ACHN (cell line): ENCODE results near the gene SNAI3.

Source experiments
- DNase-seq: peaks from one replicate; pipeline ENCODE4 v3.0.0-alpha.2; 2015
- in situ Hi-C: cut with HindIII; loops from 2 replicates; pipeline ENCODE4 v1.10.0; 2017; ENCODE audit warnings: low sequenced_read_pairs, low pct_ligation_motif_present, low pct_unique_long_range_greater_than_20kb

The SNAI3 gene

GRCh38 chr16:88686439-88687253 is at the start of gene SNAI3:
SNAI3 (minus strand) TSS chr16:88686507; CDS start chr16:88686406, 101 bp downstream.
- peak; percentile 85 for DNase-seq
- in situ Hi-C loops: no loop called here

DNA sequence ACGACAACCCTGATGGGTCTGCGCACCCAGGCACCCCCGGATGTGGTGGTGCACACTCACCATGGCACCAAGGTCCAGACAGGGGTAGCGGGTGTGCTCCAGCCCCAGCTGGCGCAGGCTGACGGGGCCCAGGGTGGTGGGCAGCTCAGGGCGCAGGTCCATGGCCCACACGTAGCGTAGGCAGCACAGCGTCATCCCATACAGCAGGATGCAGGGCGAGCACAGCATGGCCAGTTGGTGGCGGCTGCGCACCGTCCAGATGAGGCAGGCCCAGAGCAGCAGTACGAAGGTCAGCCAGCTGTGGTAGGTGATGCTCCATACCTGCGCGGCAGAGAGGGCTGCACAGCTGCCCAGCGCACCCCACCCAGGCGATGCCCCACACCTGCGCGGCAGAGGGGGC is 49.8 kb upstream of the SNAI3 start:
- in situ Hi-C loops: no loop called here
- DNase-seq: no peak

DNA sequence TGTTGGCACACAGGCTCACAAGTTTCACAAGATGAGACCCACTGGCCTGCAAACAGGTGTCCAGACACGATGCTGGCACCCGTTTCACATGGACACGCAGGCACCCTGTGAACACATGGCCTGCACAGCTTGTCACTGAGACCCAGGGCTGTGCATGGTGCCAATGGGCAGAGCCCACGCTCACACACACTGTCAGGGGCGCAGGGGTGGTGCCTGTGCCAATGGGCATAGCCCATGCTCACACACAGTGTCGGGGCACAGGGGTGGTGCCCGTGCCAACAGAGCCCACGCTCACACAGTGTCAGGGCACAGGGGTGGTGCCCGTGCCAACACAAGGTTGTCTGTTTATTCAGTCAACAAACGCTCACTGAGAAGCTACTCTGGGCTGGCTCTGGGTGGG is 49.3 kb upstream of the SNAI3 start:
- in situ Hi-C loops: no loop called here

GRCh38 chr16:88735121-88735520 is 48.8 kb upstream of the SNAI3 start:
- in situ Hi-C loops: no loop called here

More for the DNA sequence above, 49.3 kb upstream of the SNAI3 start:
- DNase-seq: no peak

GRCh38 chr16:88734361-88734728 is 48.0 kb upstream of the SNAI3 start:
- no peak for DNase-seq
- in situ Hi-C loops: no loop called here

More at GRCh38 chr16:88735121-88735520, 48.8 kb upstream of the SNAI3 start:
- no peak for DNase-seq

GRCh38 chr16:88733630-88734360 is 47.5 kb upstream of the SNAI3 start:
- no peak for DNase-seq
- in situ Hi-C loops: no loop called here

DNA sequence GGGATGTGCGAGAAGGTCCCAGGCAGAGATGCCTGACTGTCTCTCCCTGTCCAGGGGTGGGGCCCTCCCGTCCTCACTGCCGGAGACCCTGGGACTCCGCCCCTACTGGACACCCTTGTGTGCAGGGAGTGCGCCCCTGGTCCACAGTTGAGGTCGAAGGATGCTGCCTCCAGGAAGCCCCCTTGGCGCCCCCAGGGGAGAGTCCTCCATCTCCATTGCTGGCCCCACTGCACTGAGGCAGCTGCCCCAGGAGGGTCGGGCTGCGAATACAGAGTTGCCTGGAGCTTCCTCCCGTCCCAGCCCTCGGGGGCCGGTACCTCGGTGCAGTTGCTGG is 46.6 kb upstream of the SNAI3 start:
- in situ Hi-C loops: no loop called here

GRCh38 chr16:88732172-88732960 is 46.1 kb upstream of the SNAI3 start:
- in situ Hi-C loops: no loop called here
- DNase-seq: no peak

More for the DNA sequence above, 46.6 kb upstream of the SNAI3 start:
- no peak for DNase-seq

GRCh38 chr16:88731699-88732098 is 45.4 kb upstream of the SNAI3 start:
- DNase-seq: no peak
- in situ Hi-C loops: no loop called here

GRCh38 chr16:88730632-88731607 is 44.6 kb upstream of the SNAI3 start:
- no peak for DNase-seq
- in situ Hi-C loops: no loop called here

GRCh38 chr16:88727871-88728270 is 41.6 kb upstream of the SNAI3 start:
- no peak for DNase-seq
- in situ Hi-C loops: no loop called here

DNA sequence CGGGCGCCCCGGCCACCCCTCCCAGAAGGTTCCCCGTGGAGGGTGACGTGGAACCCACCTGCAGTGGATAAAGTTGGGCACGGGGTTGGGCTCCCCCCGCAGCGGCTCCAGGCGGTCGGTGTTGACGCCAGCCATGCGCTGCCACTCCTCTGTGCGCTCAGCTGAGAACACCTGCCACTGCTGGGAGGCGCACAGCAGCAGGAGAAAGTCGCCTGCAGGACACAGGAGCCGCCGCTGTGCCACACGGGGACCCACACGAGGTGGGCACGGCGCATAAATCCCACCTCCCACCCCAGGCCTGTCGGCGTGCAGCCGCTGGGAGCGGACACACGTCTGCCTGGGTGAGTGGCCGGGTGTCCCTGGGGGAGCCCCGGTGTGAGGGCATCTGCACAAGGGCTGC is 40.7 kb upstream of the SNAI3 start:
- in situ Hi-C loops: no loop called here

GRCh38 chr16:88726408-88726749 is 40.1 kb upstream of the SNAI3 start:
- DNase-seq: no peak
- in situ Hi-C loops: no loop called here

More for the DNA sequence above, 40.7 kb upstream of the SNAI3 start:
- DNase-seq: no peak

DNA sequence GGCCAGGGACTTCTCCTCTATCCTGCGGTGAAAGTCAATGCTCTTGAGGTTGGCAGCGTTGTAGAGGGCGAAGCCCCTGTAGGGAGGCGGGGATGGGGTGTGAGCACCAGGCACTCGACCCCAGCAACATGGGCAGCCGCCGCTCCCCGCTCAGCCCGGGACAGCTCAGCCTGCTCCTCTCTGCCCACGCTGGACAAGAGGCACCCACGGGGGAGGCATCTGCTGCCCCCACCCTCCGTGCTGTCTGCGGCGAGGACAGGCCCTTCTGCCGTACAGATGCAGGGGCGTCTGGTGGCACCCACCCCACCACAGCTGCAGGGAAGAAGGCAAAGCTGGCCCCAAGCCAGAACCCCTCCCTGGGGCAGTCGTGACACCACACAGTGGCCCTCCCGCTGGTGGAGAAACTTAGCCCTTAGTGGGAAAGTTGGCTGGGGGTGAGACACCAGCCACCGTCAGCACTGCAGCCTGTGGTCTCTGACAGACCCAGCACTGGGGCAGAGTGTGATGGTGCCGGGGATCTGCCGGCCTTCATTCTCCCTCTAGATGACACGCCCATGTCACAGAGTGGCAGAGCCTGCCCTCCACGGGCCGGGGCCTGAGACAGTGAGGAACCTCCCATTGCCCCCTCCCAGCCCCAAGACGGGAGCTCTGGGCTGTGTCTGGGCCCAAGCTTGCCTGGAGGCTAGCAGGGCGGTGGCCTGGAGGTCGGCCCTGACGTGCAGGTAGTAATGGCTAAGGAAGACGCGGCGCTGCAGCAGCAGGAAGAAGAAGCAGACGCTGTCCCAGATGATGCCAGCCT is 39.5 kb upstream of the SNAI3 start:
- DNase-seq: no peak
- in situ Hi-C loops: no loop called here

DNA sequence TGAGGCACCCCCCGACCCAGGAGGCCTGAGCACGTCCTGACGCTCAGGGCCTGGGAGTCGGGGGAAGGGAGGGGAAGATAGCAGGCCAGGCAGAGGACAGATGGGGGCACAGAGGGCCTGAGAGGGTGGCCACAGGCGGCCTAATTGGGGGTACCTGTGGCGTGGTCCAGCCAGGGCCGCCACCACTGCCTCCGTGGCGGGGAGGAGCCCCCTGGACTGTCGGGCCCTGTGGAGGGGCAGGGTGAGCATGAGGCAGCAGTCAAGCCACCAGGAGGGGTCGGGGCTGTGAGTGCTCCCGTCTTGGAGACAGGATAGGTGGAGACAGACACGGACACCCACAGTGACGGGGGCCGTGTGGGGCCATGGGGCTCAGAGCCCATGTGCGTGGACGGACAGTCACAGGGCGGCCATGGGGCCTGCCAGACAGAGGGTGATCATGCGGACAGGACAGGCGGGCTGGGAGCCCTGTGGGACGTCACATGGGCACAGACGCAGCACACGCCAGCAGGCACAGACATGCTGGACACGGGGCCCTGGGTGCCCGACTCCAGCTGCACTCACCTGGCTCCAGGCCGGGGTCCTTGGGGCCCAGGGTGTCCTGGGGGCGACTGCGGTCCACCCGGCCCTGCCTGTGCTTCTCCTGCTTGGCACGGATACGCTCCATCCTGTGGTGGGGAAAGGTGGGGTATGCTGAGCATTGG is 38.7 kb upstream of the SNAI3 start:
- in situ Hi-C loops: no loop called here
- DNase-seq: no peak

DNA sequence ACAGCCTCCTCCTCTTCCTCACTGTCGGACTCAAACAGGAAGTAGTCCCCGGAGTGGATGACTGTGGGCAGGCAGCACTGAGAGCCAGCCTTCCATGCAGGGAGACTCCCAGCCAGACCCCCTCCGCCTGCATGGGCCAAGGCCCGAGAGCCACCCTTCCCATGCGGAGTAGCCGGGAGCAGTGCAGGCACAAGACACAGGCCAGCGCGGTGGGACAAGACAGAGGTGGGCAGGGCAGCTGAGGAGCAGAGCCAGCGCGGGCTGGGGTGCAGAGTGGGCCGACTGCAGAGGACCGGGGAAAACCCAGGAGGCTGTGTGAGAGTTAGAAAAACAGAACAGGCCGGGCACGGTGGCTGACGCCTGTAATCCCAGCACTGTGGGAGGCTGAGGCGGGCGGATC is 37.6 kb upstream of the SNAI3 start:
- no peak for DNase-seq
- in situ Hi-C loops: no loop called here

DNA sequence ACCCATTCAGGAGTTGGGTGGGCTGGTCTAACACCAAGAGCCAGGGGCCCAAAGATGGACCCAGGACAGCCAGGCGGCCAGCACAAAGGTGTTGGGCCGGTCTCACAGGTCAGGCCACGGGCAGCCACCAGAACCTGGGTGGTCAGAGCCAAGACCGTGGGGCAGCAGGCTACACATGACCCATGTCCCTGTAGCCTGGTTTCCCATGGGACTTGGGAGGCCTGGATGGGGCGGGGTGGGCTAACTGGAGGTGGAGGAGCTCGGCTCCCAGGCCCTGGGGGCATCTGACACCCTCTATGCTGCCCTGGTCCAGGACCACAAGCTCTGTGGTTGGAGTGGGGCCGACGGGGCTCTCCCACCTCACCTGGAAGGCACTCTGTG is 37.2 kb upstream of the SNAI3 start:
- DNase-seq: no peak
- in situ Hi-C loops: no loop called here
